ENCODE measurements around the gene MBLAC1.
"Not testable (repeated sequence)": the region's sequence is repeated elsewhere in the genome, so short reads cannot be mapped to it uniquely, and the experiment has no call there.

Gene MBLAC1

GRCh38 chr7:100122568-100122967, 4.2 kb upstream of the MBLAC1 start:
- DNase-seq (ENCODE audit: low read depth), result no peak

GRCh38 chr7:100124301-100125230, 2.2 kb upstream of the MBLAC1 start:
- no peak for DNase-seq (ENCODE audit: low read depth)

- no peak for DNase-seq (ENCODE audit: low read depth)
Measured at GRCh38 chr7:100126239-100126930, 382 bp upstream of the MBLAC1 start.

- DNase-seq (ENCODE audit: low read depth), result peak; percentile 17
Measured at GRCh38 chr7:100127866-100128636, 1.3 kb downstream of the MBLAC1 start.

- DNase-seq (ENCODE audit: low read depth), result no peak
Measured at GRCh38 chr7:100128637-100128963, 1.8 kb downstream of the MBLAC1 start.

- not testable (repeated sequence) for DNase-seq (ENCODE audit: low read depth)
Measured at GRCh38 chr7:100130220-100130607, 3.4 kb downstream of the MBLAC1 start.

- DNase-seq (ENCODE audit: low read depth), result peak; percentile 39
Measured at GRCh38 chr7:100130608-100131453, 4.1 kb downstream of the MBLAC1 start.

- DNase-seq (ENCODE audit: low read depth), result no peak
Measured at GRCh38 chr7:100132126-100132525, 5.4 kb downstream of the MBLAC1 start.

GRCh38 chr7:100132697-100133151, 6.0 kb downstream of the MBLAC1 start:
- peak; percentile 69 for DNase-seq (ENCODE audit: low read depth)

GRCh38 chr7:100137851-100138760, 11.3 kb downstream of the MBLAC1 start:
- DNase-seq (ENCODE audit: low read depth), result no peak

- no peak for DNase-seq (ENCODE audit: low read depth)
Measured at GRCh38 chr7:100141555-100141949, 14.8 kb downstream of the MBLAC1 start.

- no peak for DNase-seq (ENCODE audit: low read depth)
Measured at GRCh38 chr7:100142461-100142860, 15.7 kb downstream of the MBLAC1 start.

GRCh38 chr7:100146350-100146749, 19.6 kb downstream of the MBLAC1 start:
- DNase-seq (ENCODE audit: low read depth), result peak; percentile 81

GRCh38 chr7:100147278-100147677, 20.5 kb downstream of the MBLAC1 start:
- DNase-seq (ENCODE audit: low read depth), result no peak

- no peak for DNase-seq (ENCODE audit: low read depth)
Measured at GRCh38 chr7:100148225-100148558, 21.4 kb downstream of the MBLAC1 start.

- peak; percentile 99 for DNase-seq (ENCODE audit: low read depth)
Measured at GRCh38 chr7:100148559-100149328, 22.0 kb downstream of the MBLAC1 start, which contains the start of gene LAMTOR4. LAMTOR4 (plus strand) TSS chr7:100148918; CDS start chr7:100148973, 55 bp downstream.

GRCh38 chr7:100152404-100152803, 25.6 kb downstream of the MBLAC1 start:
- no peak for DNase-seq (ENCODE audit: low read depth)

GRCh38 chr7:100152937-100153666, 26.3 kb downstream of the MBLAC1 start:
- DNase-seq (ENCODE audit: low read depth), result no peak

Measured in iris pigment epithelial cell (primary cell).